NCI-H2081 (cell line): Measurements from ENCODE around the gene BIN1.

Experiments used
- DNase-seq, 2 experiments: peaks; one replicate each; lab custom pipeline; 2025; lab: John Stamatoyannopoulos, UW

Gene BIN1

DNA sequence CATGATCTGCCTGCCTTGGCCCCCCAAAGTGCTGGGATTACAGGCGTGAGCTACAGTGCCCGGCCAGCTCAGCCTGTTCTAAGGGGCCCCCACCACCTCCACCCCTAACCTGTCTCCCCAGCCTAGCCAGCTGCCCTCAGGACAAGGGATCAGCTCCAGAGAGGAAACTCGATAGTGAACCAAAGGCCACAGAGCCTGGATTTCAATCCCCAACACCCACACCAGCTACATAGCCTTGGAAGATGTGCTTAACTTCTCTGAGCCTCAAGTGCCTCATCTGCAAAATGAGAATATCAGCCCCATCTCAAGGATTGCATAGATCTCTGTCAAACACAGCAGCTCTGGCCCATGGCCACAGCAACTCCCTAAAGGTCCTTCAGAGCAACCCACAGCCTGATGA, 32.0 kb downstream of the BIN1 start:
- DNase-seq: no peak

DNA sequence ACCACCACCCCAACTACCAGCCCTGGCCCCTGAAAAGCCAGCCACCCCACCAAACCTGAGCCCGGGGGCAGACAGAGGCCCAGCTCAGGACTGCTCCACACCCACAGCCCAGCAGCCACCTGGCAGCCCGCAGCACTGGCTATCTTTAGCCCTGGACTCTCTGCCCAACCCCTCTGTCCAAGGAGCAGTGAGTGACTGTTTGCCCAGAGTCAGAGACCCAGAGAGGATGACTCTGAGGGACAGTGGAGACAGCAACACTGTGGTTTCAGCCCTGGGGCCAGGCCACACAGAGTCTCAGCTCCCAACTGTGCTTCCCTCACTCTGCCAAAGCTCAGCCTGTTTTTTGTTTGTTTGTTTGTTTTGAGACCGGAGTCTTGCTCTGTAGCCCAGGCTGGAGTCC, 32.6 kb downstream of the BIN1 start:
- DNase-seq: no peak

DNA sequence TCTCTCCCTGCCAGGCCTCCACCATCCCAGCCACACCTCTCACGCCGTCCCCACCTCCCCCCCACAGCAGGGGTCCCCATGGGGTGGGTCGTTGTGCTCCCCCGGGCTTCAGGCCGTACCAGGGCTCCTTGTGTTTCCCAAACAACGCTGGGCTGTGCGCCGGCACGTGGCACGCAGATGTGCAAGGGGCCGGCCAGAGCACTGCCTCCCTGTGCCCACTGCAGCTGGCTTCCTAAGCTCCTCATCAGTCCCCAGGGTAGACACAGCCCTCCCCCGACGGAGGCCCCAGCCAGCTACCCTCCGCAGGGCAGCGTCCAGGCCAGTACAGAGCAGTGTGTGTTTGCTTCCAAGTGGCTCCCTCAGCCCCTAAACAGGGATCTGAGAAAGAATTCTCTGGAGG, 34.0 kb downstream of the BIN1 start:
- no peak for DNase-seq

DNA sequence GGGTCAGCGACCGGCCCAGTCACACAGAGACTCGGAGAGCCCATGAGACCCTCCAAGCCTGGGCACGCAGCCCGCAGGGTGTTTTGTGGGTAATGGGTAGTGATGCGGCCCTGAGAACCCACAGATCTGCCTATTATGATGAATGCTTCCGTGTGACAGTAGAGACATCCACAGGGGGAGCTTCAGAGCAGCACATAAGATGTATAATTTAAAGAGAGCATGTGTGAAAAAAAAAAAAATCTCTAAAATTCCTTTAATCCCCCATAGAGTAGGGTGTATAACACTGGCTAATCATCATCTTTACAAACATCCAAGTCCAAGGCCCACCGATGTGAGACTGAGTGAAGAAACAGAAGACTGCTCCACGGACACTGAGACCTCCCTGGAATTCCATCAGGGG, 34.6 kb downstream of the BIN1 start:
- no peak for DNase-seq

DNA sequence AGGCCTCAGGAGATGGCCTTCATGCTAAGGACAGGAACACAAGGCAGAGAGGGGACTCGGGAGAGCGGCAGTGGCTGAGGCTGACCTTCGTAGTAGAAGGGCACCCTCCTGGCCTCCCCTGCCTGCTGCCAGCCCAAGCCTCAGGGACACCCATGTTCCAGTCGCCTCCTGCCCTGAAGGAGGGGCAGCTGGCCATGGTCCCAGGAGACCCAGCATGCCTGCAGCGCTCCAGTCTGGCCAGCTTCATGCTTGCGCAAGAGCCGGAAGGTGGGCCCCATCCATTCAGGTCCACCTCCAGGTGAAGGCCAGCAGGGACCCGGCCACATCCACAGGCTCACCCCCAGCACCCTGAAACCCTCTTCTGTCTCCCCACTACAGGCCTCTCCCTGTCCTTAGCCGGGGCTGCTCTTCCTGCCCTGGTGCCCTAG, 35.0 kb downstream of the BIN1 start:
- no peak for DNase-seq

DNA sequence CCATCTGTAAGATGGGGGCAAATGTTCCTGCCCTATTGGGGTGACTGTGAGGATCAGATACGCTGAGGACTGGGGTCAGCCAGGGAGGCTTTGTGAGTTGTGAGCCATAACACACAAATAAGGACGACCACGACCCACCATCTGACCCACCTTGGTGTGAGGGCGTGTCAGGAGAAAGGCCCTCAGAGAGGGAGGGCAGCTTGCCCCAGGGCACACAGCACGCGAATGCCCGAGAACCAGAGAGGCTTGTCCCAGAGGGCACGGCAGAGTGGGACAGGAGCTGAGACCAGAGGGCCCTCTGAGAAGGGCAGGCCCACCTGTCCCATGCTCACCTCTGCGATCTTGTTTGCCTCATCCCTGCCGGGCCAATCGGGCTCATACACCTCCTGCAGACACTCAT, 36.7 kb downstream of the BIN1 start:
- no peak for DNase-seq

DNA sequence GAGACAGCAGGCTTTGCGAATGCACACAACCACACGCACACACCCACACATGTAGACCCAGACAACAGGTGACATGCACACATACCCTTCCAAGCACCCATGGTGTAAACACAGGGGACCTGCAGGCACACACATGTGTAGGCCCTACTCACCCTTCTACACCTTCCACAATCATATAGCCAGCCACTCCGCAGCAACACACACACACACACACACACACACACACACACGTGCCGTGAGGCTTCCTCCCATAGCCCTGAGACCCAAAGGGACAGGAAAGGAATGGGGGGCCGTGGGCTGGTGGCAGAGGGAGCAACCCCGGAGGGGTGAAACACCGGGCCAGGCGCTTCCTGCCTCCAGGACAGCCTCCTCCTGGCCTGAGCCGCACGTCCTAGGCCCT, 37.4 kb downstream of the BIN1 start:
- no peak for DNase-seq

DNA sequence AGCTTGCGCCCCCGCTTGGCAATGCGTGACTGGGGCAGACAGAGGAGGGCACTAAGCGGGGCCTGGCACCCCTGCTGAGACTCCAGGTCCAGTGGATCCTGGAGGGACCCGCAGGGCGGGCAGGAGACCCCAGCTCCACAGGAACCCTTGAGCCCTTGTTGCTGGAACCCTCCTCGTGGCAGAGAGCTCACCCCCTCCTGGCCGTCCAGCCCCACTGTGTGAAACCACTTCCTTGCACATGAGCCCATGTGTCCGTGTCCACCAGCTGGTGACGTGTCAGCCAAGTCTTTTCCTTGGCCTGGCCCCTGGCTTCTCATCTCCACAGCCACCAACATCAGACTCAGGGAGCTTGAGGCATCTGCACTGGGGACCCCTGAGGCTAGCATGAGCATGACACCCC, 38.0 kb downstream of the BIN1 start:
- no peak for DNase-seq

DNA sequence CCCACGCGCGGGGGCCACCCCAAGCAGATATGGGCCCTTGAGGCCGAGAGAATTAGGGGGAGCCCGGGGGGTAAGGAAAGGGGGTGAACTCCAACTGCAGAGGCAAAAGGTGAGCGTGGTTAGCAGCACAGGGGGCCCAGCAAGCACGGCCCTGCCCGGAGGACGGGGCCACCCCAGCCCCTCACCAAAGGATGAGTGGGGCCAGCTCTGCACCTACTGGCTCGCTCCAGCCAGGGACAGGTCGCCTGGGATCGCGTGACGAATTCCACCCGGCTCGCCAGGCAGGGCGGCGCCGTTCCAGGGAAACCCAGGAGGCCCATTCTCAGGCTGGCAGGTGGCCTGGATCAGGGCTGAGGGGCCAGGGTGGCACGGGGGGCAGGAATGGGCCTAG, 38.6 kb downstream of the BIN1 start:
- DNase-seq: no peak

DNA sequence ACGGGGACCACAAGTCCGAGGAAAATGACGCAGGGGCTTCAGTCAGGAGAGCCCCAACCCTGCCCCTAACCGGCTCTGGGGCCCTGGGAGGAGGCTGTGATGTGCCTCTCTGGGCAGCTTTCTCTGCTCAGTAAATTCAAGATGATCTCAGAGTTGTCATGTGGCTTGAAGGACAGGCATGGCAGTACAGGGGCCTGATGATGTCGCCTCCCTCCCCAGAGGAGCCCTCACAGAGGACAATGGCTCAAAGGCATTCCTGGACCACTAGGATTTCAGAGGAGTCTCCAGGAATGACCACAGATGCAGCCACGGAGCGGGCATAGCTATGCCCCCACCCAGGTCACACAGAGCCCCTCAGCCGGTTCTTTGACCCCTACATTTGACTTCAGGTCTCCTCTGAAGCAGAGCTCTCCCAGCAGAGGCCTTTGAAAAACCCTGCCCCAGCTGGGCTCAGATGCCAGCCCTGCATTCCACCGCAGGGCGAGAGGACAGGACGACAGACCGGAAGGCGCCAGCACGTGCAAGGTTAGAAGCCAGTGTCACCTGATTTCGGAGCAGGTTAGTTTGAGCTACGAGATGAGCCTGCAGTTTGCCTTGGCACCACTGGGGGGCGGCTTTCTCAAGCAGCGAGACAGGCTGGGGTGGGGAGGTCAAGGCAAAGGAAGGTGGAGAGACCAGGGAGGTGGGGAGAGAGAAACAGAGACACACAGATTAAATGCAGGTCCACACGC, 39.2 kb downstream of the BIN1 start:
- DNase-seq: peak; percentile 14 to 31

DNA sequence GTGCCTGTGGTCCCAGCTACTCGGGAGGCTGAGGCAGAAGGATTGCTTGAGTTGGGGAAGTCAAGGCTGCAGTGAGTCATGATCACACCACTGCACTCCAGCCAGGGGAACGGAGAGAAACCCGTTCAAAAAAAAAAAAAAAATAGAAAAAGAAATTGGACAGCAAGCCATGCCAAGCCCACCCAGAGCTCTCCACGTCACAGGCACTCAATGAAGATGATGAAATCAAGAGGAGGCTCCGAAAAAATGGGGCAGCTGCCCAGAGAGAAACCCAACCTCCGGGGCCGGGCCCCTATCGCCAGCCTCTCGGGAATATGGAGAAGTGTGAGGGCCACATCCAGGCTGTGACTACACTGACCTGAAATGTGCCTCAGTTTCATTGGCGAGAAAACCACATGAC, 40.0 kb downstream of the BIN1 start:
- no peak for DNase-seq

DNA sequence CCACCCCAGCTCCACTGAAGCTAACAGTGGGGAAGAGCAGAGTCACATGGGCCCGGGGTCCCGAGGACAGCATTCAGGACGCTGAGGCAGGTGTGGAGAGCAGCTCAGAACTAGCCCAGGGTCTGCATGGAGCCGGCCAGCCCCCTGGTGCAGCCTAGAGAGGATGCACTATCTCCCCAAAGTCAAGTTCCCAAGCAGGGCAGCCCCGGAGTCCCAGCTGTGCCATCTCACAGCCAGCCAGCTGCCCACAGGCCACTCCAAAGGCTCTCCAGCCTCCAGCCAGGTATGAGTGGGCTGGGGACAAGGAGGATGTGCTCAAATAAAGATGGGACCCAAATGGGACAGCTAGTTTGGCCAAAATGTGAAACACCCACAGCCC, 41.0 kb downstream of the BIN1 start:
- DNase-seq: no peak

DNA sequence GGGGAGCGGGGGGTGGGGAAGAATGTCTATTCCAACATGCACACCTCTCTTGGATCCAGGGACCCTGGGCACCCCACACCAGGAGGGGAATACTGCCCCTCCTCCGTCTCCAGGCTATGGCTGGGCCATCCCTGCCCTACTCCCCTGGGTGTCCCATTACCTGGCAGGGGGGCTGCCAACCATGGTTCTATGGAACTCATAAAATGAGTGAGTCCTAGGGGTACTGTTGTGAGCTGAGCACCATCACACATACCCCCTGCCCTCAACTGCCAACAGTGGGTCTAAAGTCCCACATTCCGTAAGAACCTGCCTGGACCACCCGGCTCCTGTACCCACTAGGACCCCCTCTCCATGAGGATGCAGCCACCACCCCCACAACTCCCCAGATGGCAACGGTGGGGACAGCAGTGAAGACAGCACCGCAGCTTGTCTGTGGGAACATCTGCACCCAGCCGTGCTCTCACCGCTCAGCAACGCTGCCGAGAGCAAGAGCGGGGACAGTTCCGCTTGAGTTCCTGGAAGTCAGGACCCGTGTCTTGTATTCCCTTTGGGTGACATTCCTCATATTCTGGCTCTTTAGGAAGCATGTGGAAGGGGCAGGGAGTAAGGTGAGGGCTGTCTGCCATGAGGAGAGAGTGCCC, 41.5 kb downstream of the BIN1 start:
- no peak for DNase-seq

DNA sequence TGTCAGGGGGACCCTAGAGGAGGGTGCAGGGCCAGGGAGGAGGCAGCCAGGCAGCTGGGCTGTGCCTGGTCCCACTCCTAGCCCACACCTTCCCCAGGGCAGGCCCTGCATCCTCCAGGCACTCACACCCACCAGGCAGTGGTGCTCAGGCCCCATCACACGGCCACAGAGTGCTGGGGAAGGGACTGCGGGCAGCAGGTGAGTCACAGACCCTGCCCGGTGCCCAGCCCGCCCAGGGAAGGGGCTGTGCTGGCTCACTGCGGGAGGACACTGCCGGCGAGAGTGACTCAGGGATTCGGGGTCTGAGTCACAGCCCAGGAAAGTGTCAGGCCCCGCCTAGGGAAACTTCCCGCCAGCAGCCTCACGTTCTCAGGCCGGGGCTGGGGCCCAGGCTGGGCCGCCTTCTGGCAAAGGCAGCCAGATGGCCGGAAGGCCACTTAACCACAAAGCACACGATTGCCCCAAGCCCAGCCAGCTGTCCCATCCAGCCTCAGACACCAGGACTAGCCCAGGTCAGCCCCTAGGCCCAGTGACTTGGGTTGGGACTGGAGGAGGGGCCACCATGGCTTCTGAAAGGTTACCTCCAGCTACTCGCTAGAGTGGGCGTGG, 42.2 kb downstream of the BIN1 start:
- DNase-seq: no peak

DNA sequence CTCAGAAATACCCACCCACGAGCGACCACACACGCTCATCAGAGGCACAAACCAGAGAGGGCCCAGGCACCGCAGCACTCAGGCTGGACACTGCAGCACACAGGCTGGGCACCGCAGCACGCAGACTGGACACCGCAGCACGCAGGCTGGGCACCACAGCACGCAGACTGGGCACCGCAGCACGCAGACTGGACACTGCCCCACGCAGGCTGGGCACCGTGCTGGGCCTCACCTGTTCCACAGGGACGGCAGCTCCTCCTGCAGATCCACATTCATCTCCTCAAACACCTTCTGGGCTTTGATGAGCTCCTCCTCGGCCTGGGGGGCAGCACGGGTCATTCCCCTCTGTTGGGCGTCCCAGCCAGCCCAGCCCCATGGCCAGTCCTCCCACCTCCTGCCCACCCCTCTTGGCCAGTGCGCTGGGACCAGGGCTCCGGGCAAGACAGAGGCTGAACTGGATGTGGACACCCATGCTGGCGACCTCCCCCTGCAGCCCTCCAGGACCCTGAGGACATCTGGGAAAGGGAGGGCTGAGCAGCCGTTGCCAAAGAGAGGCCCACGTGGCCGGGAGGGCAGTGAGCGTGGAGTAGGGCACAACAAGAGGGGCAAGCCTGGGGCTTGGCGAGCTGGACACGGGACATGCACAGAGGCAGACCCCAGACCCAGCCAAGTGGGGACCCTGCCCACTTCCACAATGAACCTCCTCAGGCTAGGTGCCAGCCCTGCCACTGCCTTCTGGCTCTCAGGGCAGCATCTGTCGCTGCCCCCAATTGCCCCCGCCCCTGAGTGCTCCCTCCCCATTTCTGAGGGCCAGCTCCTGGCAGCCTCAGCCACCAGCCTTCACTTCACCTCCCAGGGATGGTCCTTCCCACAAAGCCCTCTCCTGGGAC, 43.0 kb downstream of the BIN1 start:
- no peak for DNase-seq

DNA sequence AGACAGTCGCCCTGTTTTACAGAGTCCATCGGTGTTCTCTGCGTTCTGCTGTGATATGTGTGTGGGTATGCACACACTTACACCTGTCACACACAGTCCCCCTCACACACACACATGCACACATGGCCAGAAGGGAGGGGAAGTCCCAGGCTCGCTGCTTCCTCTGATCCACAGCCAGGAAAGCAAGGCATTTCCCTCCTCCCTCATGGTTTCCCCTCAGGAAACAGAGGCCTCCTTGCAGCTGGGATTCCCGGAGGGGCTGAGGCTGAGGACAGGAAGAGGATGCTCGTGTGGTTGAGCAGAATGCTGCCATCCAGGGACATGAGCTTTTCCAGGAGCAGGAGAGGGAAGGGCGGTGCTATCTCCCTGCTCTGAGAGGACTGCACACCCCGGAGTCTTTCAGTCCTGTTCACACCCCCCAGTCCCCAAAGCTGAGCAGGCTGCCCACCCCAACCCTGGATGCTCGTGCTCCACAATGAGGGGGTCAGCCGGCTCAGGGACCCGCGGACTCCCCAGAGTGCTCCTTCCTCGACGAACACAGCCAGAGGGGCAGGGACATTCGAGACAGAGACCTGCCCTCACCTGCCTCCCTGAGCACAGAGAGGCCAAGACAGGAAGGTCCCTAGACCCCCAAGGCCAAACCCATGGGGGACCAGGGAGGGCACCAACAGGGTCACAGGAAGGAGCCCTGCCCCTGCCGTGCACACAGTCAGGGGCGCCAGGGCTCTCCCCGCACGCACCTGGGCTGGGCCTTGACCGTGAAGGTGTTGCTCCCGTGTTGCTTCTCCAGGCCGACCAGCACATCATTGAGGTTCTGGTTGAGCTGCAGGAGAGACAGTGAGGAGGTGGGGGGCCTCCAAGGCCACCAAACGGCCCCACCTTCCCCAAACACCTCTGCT, 45.3 kb downstream of the BIN1 start:
- DNase-seq: no peak

DNA sequence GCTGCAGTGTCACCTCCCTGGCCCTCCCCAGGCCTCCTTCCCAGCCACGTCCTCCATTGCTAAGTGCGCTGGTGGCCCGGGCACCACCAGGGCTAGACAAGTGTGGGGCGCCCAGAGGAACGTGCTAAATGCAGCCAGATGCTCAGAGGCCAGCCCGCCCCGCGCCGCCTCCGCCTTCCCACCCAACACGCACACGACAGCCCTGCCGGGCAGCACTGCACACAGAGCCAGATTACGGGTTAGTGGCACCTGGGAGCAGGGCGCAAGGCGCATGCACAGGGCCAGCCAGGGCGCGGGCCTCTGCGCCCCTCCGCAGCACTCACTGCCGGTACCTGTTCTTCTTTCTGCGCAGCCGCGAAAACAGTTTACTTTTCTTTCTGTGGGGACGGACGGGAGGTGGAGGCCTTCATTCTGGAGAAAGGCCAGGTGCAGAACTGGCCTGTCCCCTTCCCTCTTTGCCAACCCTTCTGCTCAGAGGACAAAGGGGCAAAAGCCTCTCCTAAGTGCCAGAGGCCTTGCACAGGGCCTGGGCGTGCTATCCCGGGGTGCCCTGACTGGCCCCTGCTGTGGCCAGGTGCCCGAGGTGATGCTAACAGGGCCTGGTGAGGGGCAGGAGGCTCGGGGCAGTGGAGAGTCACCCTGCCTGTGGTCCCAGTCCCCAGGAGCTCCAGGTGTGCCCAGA, 46.5 kb downstream of the BIN1 start:
- DNase-seq: no peak

DNA sequence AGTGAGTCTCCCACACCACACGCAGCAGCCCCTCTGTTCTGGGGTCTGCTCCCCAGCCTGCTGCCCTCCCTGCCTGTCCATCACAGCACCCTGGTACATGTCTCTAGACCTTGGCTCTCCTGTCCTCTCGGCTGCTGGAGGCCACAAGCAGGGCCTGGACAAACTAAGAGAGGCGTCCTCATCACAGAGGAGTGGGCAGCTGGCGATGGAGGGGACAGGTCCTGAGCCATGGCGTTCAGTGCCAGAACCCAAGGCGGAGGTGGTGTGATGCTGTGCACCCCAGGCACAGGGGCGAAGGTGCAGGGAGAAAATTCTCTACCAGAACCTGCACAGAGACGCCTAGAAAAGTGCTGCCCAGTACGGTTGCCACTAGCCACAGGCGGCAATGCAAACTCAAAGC, 47.4 kb downstream of the BIN1 start:
- DNase-seq: no peak

DNA sequence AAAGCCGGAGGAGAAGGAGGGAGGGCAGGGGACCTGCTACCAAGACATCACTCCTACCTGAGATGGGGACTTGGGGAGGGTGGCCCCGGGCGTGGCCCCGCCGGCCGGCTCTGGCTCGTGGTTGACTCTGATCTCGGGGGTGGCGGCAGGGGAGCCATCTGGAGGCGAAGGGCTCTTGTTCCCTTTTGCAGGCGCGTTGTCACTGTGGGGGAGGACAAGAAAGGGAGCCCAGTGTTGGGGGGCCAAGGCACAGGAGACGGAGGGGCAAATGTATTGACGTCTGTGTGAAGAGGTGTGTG, 48.1 kb downstream of the BIN1 start:
- no peak for DNase-seq

DNA sequence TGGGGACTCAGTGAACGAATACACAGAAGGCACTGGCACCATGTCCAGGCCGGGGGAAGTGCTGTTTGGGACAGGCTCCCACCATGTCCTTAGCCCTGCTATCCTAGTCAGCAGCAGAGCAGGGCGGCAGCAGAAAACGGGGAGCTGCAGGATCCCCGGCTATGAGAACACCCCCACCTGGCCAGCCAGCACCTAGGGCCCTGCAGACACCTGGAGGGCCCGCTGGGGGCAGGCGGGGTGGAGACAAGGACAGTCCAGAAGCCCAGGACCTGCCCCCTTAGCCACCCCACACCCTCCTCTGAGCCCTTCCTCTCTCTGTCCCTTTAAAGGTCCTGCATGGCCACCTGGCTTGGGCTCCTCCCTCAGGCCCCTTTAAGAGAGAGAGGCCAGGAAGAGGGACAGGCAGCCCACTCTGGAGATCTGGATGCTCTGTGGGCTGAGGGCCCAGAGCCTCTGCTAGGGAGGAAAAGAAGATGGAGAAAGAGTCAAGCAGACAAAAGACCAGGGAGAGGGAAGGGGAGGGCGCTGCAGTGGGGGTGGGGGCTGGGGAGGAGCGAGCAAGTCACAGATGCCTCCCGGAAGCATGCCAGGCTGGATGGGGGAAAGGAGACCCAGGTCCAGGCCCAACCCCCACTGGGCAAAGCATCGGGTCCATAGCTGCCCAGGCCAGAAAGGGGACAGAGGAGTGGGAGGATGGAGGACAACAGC, 48.6 kb downstream of the BIN1 start:
- DNase-seq: no peak
